Spleen (tissue), 11 donors: ENCODE results near the gene NSD2. TPM values are rescaled to one million over a fixed set of nuclear protein-coding genes. Genes with fewer than 3 reads are reported as not detected.

Source experiments
- DNase-seq: peaks from one replicate; pipeline ENCODE4 v3.0.0-alpha.2; 2020
- H3K27ac ChIP-seq, 8 donors: fragments of 200-600 bp; sonication (generic) in 7 of 8; 1 replicate in 4 of 8; 2 replicates in 4 of 8; pipeline versions ENCODE4 v1.5.0 to v1.8.0; 2016 to 2021; ENCODE audit warnings: inconsistent platforms in 4 of 8, mild to moderate bottlenecking in 4 of 8, moderate library complexity in 1 of 8
- H3K27me3 ChIP-seq, 7 donors: fragments of 200-600 bp; sonication (generic) in 6 of 7; replicated peaks in 1 of 7; 1 replicate in 4 of 7; 2 replicates in 3 of 7; pipeline versions ENCODE4 v1.5.0 to v1.8.0; 2016 to 2021; ENCODE audit warnings: inconsistent platforms in 3 of 7, mild to moderate bottlenecking in 1 of 7
- H3K36me3 ChIP-seq, 6 donors: fragments of 200-600 bp; sonication (generic) in 5 of 6; 1 replicate in 4 of 6; 2 replicates in 2 of 6; pipeline versions ENCODE4 v1.5.0 to v1.8.0; 2016 to 2021; ENCODE audit warnings: inconsistent platforms in 2 of 6
- H3K4me1 ChIP-seq, 6 donors: fragments of 200-600 bp; sonication (generic) in 5 of 6; 1 replicate in 3 of 6; 2 replicates in 3 of 6; pipeline versions ENCODE4 v1.5.0 to v1.8.0; 2016 to 2021; ENCODE audit warnings: inconsistent platforms in 3 of 6
- H3K4me3 ChIP-seq, 8 donors: fragments of 200-600 bp; sonication (generic) in 7 of 8; 1 replicate in 4 of 8; 2 replicates in 4 of 8; pipeline versions ENCODE4 v1.5.0 to v1.8.0; 2016 to 2021; ENCODE audit warnings: inconsistent platforms in 4 of 8, mild to moderate bottlenecking in 4 of 8, moderate library complexity in 2 of 8
- H3K9me3 ChIP-seq, 8 donors: fragments of 200-600 bp; sonication (generic) in 7 of 8; 1 replicate in 4 of 8; 2 replicates in 4 of 8; pipeline versions ENCODE4 v1.5.0 to v1.8.0; 2016 to 2021; ENCODE audit warnings: inconsistent platforms in 4 of 8
- CTCF ChIP-seq, 11 experiments: fragments of 200-600 bp in 7 of 11; fragments of 450-650 bp in 4 of 11; sonication (generic) in 4 of 11; IDR thresholded peaks in 8 of 11; conservative IDR thresholded peaks in 3 of 11; 1 replicate in 7 of 11; 2 replicates in 4 of 11; pipeline versions ENCODE4 v1.4.0 to v1.8.0; 2016 to 2021; ENCODE audit warnings: antibody characterized with exemption in 11 of 11, inconsistent platforms in 4 of 11, mild to moderate bottlenecking in 1 of 11
- POLR2A ChIP-seq, 3 donors: fragments of 450-650 bp; IDR thresholded peaks; one replicate each; pipeline ENCODE4 v1.5.1; 2017; ENCODE audit warnings: antibody characterized with exemption in 3 of 3, mild to moderate bottlenecking in 1 of 3
- POLR2AphosphoS5 ChIP-seq, 3 donors: sonication (generic); formaldehyde crosslinking; IDR thresholded peaks; one replicate each; pipeline ENCODE4 v1.5.1; 2017; ENCODE audit warnings: antibody characterized with exemption in 3 of 3
- WGBS, 5 donors: extraction: QIAGEN DNeasy Blood & Tissue Kit in 3 of 5; methylation state at CpG; one replicate each; pipeline versions ENCODE4 v1.1.5 to v1.1.7; 2013 to 2018; 5-methylcytosine and 5-hydroxymethylcytosine counted together
- intact Hi-C: fragments of 100-400 bp; cut with DNase I; formaldehyde crosslinking; loops from one replicate; pipeline ENCODE4 v1.15.0; 2023; ENCODE audit warnings: low total_unique reads
- polyA plus RNA-seq, 3 donors: library from polyadenylated mRNA; stranded (reverse); fragments of 200-250 nt; gene quantifications; one replicate each; pipeline ENCODE4 v1.2.1, GENCODE V29; 2013
- total RNA-seq, 7 donors: library from RNA; depleted of rRNA in 3 of 7; stranded (reverse); fragments of >200 nt in 3 of 7; fragmentation: NEBNext Ultra II Directional in 4 of 7; extraction: Animal tissue kit (Norgen Biotek cat#: 25700) in 4 of 7; gene quantifications; one replicate each; pipeline versions ENCODE4 v1.1.0 to v1.2.1, GENCODE V29; 2016 to 2021
- donor health status: healthy with polysubstance abuse.
- donor health status: DM: no; HTN: no; CAD: no; lungs with moderate emphysema.
- donor health status: DM: no; HTN: no; CAD: no.
- donor health status: Bipolar disorder and iron deficiency.
- donor health status: healthy.
- donor health status: DM: no; HTN: no; CAD: no.
- donor health status: DM: yes; HTN: yes; CAD: no.

NSD2 gene
- total and polyA plus RNA-seq, 10 donors: 7.1 to 58.9 (median 47.8) TPM

GRCh38 chr4:1866189-1866661 is 5.0 kb upstream of the NSD2 start:
- Histone ChIP-seq H3K9me3 (no peaks in the 10 kb centered on the region), H3K36me3 (no peaks in the 10 kb centered on the region), H3K27me3 (peaks cover 0 to 21% (median 0%) of the 10 kb centered on the region in 7 donors), H3K27ac (no peak overlapping the region), H3K4me1 (peaks cover 0 to 37% (median 25%) of the 10 kb centered on the region in 6 donors), H3K4me3 (no peak overlapping the region)
- 81 to 93% (median 88%) methylated on average over 7 of the region's 7 CpGs for WGBS, 5 donors
- intact Hi-C loops: no loop called here
- TF ChIP-seq POLR2AphosphoS5 (IDR thresholded peaks at IDR 0.05) (no peak), CTCF (IDR thresholded peaks at IDR 0.05 in 8 of 11, conservative IDR thresholded peaks at IDR 0.05 in 3 of 11) (no peak), POLR2A (IDR thresholded peaks at IDR 0.05) (no peak)
- no peak for DNase-seq

- Histone ChIP-seq H3K4me1 (peaks cover 0 to 32% (median 19%) of the 10 kb centered on the region in 6 donors), H3K9me3 (no peaks in the 10 kb centered on the region), H3K27ac (no peak overlapping the region), H3K36me3 (no peaks in the 10 kb centered on the region), H3K4me3 (no peak overlapping the region), H3K27me3 (peaks cover 0 to 11% (median 0%) of the 10 kb centered on the region in 7 donors)
- TF ChIP-seq POLR2A (IDR thresholded peaks at IDR 0.05) (no peak), POLR2AphosphoS5 (IDR thresholded peaks at IDR 0.05) (no peak), CTCF (IDR thresholded peaks at IDR 0.05 in 8 of 11, conservative IDR thresholded peaks at IDR 0.05 in 3 of 11) (no peak)
- intact Hi-C loops: no loop called here
- 86 to 92% (median 88%) methylated on average over 5 of the region's 5 CpGs for WGBS, 5 donors
- DNase-seq: no peak
Measured at GRCh38 chr4:1868293-1868692, 2.9 kb upstream of the NSD2 start.

GRCh38 chr4:1868912-1869311 is 2.3 kb upstream of the NSD2 start:
- intact Hi-C loops: no loop called here
- no peaks in the 10 kb centered on the region for H3K36me3 ChIP-seq
- H3K4me3 ChIP-seq: no peak overlapping the region
- WGBS, 5 donors: 93 to 100% (median 95%) methylated on average over 3 of the region's 3 CpGs
- H3K9me3 ChIP-seq: no peaks in the 10 kb centered on the region
- H3K27ac ChIP-seq: no peak overlapping the region
- peaks cover 0 to 33% (median 23%) of the 10 kb centered on the region in 6 donors for H3K4me1 ChIP-seq
- TF ChIP-seq POLR2AphosphoS5 (IDR thresholded peaks at IDR 0.05) (no peak), CTCF (IDR thresholded peaks at IDR 0.05 in 8 of 11, conservative IDR thresholded peaks at IDR 0.05 in 3 of 11) (no peak), POLR2A (IDR thresholded peaks at IDR 0.05) (no peak)
- DNase-seq: no peak
- peaks cover 0 to 11% (median 0%) of the 10 kb centered on the region in 7 donors for H3K27me3 ChIP-seq

GRCh38 chr4:1869530-1870327 is 1.5 kb upstream of the NSD2 start:
- Histone ChIP-seq H3K27me3 (peaks cover 0 to 4% (median 0%) of the 10 kb centered on the region in 7 donors), H3K36me3 (no peaks in the 10 kb centered on the region), H3K4me3 (peak overlapping the region; percentile 64 to 97 (median 82)), H3K27ac (peak overlapping the region; percentile 99 to 100 (median 100)), H3K9me3 (no peaks in the 10 kb centered on the region), H3K4me1 (peaks cover 0 to 41% (median 25%) of the 10 kb centered on the region in 6 donors)
- no peak for DNase-seq
- intact Hi-C loops: no loop called here
- WGBS, 5 donors: 48 to 63% (median 51%) methylated on average over 16 to 19 of the region's 19 CpGs
- TF ChIP-seq POLR2AphosphoS5 (IDR thresholded peaks at IDR 0.05): no peak
- no peak for TF ChIP-seq CTCF (IDR thresholded peaks at IDR 0.05 in 8 of 11, conservative IDR thresholded peaks at IDR 0.05 in 3 of 11)
- TF ChIP-seq POLR2A (IDR thresholded peaks at IDR 0.05): no peak
